Measurements from ENCODE around the gene ATP5F1E. TPM values are rescaled to one million over a fixed set of nuclear protein-coding genes. Genes with fewer than 3 reads are reported as not detected.

ATP5F1E gene
- polyA plus RNA-seq, 1 donor = 166 TPM

DNA sequence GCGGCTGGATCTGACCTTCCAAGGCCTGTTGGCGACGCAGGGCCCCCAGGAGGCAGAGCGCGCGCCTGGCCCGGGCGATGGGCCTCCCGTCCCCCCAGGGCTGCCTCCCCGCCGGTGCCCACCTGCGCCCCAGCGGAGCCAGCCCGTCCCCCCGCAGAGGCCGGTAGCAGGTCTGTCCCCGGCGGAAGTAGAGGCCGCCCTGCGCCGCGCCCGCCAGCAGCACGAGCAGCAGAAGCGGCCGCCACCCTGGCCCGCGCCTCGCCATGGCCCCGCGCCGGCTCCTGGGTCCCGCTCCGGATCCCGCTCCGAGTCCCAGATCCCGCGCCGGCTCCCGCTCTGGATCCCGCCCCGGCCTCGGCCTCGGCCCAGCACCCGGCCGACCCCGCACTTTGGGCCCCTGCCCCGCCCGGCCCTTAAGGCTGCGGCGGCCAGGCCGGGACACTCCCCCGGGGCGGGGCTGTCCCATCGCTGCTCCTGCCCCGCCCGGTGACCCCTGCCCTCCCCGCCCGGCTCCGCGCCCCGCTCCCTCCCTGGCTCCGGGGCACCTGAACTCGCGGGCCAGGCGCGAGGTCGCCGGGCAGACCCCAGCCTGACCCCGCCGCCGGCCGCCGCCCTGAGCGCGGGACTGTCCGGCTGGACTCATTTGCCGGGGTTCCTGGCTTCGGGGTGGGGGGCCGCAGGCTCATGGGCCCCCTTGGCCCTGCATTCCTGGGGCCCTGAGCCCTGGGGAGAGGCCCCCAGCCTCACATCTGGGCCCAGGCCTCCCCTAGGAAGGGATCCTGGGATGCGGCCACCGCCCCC is 25.1 kb downstream of the ATP5F1E start, which contains the start of gene CTSZ:
Gene CTSZ (minus strand): TSS at position 391 of the 801 bp plus-strand sequence. CDS start 126 bp downstream, at position 265.
- peak; percentile 46 for DNase-seq

DNA sequence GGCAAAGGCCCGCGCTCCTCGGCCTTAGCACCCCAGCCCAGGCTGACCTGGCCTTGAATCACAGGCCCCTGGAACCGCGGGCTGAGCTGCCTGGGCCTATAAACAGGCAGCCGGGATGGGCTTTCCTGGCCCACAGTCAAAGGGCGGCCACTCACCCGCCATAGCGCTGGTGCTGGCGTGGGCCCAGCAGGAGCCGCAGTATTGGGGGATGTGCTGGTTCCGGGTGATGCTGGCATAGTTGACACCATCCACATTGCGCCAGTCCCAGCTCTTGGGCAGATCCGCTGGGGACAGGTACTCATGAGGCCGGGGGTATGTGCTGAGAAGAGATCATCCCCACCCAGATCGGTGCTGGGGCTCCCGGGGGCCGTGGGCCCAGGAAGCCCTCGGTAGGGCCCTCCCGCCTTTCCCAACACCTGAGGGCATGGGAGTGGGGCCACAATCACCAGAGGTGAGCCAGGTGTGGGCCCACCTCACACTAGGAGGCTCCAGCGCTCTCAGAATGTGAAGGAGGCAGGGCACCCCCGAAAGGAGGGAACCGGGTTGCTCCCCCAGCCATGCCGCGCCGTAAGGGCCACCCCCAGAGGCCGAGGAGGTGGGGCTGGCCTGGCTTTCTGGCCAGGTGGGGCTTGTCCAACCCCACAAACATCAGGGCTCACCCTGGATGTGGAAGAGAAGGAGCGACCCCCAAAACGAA is 25.8 kb downstream of the ATP5F1E start:
- no peak for DNase-seq

DNA sequence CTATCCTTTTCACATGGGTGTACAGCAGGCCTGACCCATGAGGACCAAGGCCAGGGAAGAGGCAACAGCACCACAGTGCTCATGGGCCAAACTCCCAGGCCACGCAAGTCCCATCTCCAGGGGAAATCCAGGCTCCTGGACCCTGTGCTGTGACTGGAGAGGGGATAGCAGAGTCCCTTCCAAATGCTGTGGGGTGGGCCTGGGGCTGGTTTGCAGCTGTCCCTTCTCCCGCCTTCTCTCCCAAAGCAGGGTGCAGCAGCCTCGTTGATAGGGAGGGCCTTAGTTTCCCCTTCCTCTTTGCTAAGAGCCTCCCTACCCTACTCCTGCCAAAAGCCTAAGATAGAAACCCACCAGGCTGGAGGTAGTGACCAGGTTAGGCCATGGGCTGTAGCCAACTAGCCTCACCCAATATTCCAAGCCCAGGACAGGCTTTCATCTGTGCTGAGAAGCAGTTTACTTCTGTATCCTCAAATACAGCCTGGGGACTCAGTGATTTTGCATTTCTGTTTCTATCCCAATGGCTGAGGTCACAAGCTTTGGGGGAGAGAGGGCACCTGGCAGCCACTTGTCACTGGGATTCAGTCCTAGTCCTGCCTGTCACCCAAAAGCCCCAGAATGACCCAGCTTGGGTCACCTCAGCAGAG is 26.5 kb downstream of the ATP5F1E start:
- DNase-seq = no peak

DNA sequence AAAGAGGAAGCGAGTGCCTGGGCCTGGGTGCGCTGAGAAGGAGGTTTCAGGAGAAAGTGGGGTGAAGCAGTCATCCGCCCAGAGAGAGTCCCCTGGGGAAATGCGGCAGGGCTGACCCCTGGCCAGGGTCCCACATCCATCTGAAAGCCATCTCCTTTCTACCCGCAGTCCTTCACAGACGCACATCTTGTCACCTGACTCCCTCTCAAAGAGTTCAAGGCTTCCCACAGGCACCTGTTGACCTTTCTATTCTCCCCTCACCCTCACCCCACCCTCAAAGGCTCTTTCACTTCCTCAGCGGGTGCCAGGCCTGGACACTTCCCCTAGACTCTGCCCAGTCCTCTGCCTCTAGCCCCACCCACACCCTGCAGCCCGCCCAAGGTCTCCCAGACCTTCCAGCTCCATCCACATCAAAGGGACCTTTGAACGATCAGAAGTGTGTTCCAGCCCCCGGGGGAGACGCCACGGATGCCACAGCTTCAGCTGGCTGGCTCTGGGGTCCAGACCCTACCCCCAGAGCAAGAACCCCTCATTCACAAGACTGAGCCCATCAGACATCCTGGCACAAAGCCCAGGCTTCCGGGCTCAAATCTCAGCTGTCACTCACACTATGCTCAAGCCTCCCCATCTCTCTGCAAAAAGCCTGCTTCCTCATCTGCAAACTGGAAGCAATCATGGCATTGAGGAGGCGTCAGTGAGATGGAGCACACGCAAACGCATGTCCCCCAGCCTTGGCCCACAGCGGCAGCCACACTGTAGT is 27.2 kb downstream of the ATP5F1E start:
- DNase-seq = no peak

DNA sequence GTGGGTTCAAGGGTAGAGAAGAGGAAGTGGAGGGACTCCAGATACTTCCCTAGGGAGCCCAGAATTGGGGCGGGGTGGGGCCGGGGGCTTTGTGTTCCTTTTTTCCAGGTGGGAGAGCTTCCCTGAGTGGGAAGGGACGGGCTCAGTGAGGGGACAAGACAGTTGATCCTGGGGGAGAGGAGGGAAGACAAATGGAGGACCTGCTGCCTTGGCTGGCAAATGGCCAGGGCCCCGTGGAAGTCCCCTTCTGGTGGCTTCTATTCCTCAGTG is 27.7 kb downstream of the ATP5F1E start:
- DNase-seq = no peak

DNA sequence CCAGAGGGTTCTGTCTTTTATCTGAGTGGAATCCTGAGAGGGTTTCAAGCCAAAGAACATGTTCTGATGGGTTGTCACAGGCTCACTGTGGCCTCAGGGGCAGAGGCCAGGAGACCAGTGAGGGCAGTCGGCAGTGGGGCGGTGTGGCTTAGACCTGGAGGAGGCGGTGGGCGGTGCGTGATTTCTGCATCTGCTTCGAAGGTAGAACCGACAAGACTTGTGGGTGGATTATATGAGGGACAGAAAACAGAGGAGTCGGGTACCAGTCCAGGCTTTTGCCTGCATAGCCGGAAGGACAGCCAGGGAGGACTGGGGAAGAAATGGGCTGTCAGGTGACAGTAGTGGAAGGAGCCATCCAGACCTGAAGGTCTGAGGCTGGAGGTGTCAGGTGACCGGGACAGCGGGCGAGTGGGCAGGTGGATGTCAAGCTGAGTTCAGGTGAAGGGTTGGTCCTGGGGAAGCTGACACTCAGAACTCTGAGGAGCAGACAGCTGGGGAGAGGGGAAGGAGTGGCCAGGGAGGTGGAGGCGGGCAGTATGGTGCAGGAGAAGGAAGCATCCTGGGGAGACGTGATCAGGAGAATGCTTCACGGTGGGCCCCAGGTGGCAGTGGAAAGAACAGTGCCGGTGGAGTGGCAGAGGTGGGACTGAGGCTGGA is 28.2 kb downstream of the ATP5F1E start:
- no peak for DNase-seq

DNA sequence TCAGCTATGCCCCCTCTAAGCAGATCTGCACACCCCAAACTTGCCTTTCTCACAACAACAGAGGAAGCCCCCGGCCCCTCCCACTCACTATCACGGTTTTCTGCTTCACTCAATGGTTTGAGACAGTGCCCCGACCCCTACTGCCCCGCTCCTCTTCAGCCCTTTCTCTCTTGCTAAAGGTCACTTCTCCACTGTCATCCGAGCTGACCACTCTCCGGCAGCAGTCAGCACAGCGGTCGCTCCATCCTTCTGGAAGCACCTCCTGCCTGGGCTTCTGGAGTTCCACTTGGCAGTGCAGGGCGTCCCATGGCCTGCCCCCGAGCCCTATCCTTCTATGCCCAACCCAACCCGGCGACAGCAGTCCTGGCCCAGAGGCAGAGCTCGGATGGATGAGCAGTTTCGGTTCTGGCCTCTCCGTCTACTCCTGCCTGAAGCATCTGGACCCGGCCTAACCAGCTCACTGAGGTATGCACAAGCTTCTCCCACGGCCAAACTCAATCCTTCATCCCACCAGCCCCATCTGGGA is 29.2 kb downstream of the ATP5F1E start:
- DNase-seq = no peak

DNA sequence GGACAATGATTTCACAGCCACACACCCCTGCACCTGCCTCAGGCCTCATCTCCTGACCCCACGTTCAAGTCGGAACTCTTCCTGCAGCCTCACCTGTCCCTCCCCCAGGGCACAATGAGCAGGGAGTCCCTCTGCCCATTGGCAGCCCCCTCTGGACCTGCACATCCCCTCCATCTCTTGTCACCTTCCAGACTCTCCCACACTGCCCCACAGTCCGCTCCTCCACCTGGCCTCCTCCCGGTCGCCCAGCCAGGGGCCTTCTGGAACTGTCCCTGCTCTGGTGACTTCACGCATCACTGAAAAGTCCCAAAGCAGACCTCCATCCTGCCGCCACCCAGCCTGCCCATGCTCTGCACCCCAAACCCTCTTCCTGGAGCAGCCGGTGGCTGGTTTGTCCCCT is 29.7 kb downstream of the ATP5F1E start:
- DNase-seq = no peak

DNA sequence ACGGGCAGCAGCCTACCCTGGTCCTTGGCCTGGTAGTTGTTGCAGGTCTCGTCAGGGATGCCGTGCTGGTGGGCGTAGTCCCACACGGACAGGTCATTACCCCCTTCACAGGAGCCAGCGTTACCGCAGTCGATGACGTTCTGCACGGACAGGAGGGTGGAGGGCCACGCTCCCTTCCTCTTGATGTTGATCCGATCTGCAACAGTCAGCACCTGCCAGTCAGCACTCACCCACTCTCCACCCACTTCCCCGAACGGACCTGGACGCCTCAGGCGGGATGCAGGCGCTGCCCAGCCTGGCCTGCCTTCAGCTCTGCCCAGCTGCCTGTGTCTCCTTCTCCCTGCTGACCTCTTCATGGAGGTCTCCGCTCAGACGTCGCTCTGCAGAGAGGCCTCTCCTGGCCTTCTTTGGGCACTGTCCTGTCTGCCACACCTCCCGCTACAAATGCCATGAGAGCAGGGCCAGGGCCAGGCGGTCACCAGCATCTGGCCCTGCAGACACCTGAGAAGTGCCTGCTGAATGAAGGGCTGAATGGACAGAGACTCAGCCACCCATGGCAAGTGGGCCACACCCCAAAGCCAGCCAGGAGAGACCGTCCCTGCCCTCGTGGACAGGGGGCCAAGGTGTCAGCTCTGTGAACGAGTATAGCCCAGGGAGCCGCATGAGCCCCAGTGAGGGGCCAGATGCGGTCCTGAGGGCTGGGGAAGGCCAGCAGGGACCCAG is 30.5 kb downstream of the ATP5F1E start:
- DNase-seq = no peak

DNA sequence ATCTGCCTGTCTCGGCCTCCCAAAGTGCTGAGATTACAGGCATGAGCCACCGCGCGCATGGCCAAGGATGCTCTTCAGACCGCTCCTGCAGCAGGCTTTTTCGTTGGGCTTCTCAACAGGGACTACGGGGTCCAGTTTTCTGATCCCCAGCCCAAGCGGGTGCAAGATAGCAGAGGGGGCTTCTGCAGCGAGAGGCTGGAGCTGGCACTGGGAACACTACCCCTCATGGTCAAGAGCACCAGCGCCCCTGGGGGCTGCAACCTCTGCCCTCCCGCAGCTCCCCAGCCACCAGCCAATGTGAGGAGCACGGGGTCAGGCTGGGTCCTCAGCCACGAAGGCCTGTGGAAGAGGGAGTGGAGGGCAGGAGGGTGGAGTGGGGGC is 31.1 kb downstream of the ATP5F1E start:
- DNase-seq = no peak

DNA sequence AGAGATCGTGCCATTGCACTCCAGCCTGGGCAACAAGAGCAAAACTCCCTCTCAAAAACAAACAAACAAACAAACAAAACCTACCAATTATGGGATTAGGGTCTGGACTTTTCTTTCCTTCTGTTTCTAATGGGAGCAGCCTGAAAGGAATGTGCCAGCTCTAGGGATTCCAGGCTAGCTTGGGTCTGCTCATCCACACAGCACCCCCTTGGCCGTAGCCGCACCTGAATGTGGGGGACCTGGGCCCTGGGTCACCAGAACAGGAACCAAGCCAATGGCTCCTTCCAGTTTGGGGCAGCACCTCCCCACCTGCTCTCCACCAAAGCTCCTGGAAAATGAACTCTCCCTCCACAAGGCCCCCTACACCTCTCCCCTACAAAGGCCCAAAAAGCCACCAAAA is 31.8 kb downstream of the ATP5F1E start:
- no peak for DNase-seq

DNA sequence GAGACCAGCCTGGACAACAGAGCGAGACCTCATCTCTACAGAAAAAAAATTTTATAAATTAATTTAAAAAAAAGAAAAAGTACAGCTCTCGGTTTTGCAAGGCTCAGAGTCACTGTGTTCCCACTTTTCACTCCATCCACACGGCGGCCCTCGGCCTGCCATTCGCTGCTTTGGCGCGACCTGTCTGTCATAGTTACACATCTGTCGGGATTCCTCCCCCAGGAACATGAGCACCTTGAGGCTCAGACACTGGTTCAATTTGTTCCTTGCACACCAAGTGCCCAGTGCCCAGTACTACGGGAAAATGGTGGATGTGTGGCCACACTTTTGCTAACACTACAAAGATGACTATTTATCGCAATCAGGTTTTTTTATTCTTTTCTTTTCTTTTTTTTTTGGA is 33.5 kb downstream of the ATP5F1E start:
- no peak for DNase-seq

DNA sequence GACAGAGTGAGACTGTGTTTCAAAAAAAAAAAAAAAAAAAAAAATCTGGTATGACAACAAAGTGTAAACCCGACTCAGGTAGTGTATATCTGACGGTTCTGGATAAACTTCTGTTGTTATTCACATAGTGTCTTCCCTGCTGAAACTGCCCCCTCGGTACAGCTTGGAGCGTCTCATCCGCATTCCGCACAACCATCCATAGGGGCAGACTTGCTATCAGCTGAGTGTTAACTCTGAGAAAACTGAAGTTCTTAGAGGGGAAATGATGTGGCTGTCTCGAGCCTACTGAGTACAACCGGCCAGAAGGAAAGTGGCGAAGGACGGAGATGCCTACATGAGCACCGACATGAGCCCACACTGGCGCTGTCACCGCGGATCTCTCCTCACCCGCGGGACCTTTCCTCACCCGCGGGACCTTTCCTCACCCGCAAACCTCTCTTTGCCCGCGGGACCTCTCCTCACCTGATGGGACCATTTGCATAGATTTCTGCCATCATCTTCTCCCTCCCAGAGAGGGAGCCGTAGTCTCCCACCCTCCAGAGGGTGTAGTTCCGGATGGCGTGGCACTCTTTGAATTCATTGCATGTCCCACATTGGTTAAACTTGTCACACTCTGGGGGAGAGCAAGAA is 34.9 kb downstream of the ATP5F1E start:
- DNase-seq = no peak

DNA sequence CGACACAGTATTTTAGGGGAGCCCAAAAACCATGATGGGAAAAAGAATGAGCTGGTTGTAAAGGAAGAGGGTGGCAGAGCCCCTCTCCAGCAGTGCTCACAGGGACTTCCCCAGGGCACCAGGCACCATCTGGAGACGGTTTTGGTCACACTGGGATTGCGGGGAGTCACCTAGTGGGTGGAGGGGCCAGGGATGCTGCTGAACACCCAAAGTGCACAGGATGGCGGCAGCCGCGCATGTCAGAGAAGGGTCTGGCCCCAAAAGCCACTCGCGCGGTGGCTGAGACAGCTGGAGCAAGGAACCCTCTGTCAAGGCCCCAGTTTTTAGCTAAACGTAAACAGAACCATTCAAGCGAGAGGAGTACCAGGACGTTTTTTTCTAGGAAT is 35.9 kb downstream of the ATP5F1E start:
- no peak for DNase-seq

DNA sequence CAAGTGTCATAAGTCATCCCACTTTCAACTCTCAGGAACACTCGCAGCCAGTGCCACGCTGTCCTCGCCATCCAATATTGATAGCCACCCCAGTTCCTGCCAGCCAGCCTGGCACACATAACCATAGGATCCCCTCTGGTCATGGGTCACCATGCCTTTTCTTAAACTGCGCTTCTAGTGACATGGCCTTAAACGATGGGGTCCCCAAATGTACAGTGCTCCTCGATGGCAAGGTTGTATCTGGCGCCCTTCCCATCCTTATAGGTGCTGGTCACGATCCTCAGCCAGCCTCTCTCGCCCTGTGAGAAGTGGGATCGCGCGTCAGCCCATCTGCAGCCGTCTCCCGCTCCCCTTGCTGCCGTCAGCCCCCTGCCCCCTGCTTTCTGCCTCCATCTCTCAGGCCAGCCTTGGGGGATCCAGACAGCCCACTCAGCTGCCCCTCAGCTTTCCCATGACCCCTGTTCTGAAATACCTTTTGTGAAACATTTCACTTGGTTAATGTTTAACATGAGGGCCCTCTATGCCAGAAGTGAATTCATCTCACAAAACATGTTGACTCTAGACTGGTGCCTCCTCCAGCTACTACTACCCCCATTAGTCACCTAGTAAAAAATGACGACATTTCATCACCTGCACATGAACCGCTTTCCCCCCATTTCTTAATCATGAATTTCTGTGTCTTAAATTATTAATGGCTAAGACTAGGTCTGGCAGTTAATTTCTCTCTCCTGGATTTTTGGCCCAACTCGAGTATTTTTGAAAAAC is 36.5 kb downstream of the ATP5F1E start:
- DNase-seq = peak; percentile 36

DNA sequence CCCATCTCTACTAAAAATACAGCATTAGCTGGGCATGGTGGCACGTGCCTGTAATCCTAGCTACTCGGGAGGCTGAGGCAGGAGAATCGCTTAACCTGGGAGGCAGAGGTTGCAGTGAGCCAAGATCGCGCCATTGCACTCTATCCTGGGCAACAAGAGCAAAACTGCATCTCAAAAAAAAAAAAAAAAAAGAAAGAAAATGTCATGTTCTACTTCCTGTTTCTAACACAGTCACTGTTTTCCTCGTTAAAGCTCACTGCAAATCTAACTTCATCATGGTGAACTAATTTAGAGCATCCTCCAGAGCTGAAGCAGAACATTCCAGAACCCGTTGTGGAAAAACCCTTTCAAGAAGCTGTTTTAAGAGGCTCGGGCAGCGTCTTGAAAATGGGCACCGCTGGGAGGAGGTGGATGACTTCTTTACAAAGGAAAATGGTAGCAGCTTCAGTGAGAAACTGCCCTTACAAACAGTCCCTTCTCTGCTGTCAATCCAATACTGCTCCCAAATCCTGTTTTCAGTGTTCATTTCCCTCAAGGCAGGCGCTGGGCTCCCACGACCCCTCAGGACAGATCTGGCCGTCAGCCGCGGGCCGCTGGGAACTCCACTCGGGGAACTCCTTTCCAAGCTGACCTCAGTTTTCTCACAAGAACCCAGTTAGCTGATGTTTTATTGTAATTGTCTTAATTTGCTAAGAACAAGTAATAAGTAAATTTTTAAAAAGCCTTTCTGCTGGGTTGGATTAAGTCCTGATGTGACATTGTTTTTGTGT is 37.6 kb downstream of the ATP5F1E start:
- no peak for DNase-seq

DNA sequence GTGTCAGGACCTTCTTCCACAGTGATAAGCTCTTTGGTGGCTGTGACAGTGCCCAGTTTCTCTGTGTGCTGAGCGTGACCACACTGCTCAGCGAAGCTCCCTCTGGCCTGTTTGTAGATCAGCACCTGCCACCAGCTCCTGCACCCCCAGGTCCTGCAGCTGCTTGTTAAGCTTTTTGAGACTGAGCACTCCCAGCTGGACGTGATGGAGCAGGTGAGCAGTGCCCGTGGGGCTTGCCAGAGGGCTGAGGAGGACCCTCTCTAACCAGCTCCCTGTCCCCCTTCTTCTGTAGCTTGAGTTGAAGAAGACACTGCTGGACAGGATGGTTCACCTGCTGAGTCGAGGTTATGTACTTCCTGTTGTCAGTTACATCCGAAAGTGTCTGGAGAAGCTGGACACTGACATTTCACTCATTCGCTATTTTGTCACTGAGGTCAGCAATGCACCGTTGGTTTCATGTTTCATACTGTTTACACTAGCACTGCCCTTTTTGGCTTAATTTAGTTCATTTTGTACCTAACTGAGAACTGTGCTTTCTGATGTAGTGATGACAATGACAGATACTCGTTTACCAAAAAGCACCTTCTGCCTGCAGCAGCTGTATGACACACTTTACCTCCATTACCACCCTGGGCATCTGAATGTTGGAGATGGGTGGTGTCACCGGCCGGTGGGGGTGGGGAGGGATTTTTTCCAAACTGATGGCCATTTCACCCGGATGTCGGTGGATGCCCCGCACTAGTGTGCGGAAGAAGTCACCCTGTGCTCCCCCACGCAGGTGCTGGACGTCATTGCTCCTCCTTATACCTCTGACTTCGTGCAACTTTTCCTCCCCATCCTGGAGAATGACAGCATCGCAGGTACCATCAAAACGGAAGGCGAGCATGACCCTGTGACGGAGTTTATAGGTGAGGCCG is 38.5 kb downstream of the ATP5F1E start:
- no peak for DNase-seq

DNA sequence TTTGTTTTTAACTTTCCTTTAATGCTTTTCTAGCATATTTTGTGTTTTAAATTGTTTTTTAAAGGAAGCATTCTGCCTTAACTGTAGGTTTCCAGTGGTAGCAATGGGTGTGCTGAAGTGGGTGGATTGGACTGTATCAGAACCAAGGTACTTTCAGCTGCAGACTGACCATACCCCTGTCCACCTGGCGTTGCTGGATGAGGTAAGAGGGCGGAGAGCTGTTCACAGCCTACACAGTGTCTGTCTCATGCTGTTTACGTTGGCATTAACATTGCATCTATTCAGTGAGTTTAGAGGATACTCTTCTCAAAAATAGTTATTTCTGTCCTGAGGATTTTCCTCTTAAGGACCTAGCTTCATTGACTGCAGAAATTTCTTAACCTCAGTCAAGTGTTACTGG is 39.2 kb downstream of the ATP5F1E start:
- no peak for DNase-seq
